Kidney (tissue), 14 donors: ENCODE measurements around the gene GIPC1. TPM values are rescaled to one million over a fixed set of nuclear protein-coding genes. Genes with fewer than 3 reads are reported as not detected.
"Not testable (repeated sequence)": the region's sequence is repeated elsewhere in the genome, so short reads cannot be mapped to it uniquely, and the experiment has no call there.

Experiments
- DNase-seq, 5 donors: peaks; one replicate each; pipeline ENCODE4 v3.0.0-alpha.2; 2013 to 2020
- FAIRE-seq: peaks from 2 replicates; lab custom pipeline; 2012; peaks lifted over from hg19 to GRCh38; lab: Jason Lieb, UNC
- H3K27ac ChIP-seq, 2 donors: one replicate each; pipeline ENCODE4 v1.7.0; 2013; ENCODE audit warnings: low read depth in 2 of 2, low read length in 2 of 2, inconsistent platforms in 1 of 2
- H3K27me3 ChIP-seq: one replicate; pipeline ENCODE4 v1.7.1; 2013; ENCODE audit warnings: low read length, inconsistent platforms; ENCODE audit not compliant: control insufficient read depth, insufficient read depth
- H3K36me3 ChIP-seq, 3 donors: one replicate each; pipeline versions ENCODE4 v1.7.0 to v1.7.1; 2013; ENCODE audit warnings: low read length in 3 of 3, control low read depth in 1 of 3, inconsistent platforms in 1 of 3; ENCODE audit not compliant: insufficient read depth in 3 of 3, control insufficient read depth in 2 of 3
- H3K4me1 ChIP-seq, 3 donors: one replicate each; pipeline versions ENCODE4 v1.7.0 to v1.7.1; 2013; ENCODE audit warnings: low read length in 3 of 3, inconsistent platforms in 1 of 3, low read depth in 1 of 3; ENCODE audit not compliant: control insufficient read depth in 2 of 3, insufficient read depth in 2 of 3
- H3K4me3 ChIP-seq, 3 donors: one replicate each; pipeline versions ENCODE4 v1.7.0 to v1.8.1; 2013; ENCODE audit warnings: low read length in 3 of 3, control low read depth in 1 of 3, inconsistent platforms in 1 of 3
- H3K9ac ChIP-seq, 3 donors: one replicate each; pipeline versions ENCODE4 v1.7.0 to v1.7.1; 2013; ENCODE audit warnings: low read length in 3 of 3, control low read depth in 1 of 3, inconsistent platforms in 1 of 3
- H3K9me3 ChIP-seq, 3 donors: one replicate each; pipeline versions ENCODE4 v1.7.0 to v1.7.1; 2013; ENCODE audit warnings: low read length in 3 of 3, control low read depth in 1 of 3, inconsistent platforms in 1 of 3; ENCODE audit not compliant: control insufficient read depth in 2 of 3, insufficient read depth in 1 of 3
- intact Hi-C: fragments of 100-400 bp; cut with DNase I; formaldehyde crosslinking; loops from one replicate; pipeline ENCODE4 v1.11.1; 2022
- polyA plus RNA-seq: library from polyadenylated mRNA; stranded (reverse); fragments of 350-450 nt; fragmentation: Illumina TruSeq; extraction: RNeasy Lipid Tissue Mini Kit (QIAGEN cat#74804); gene quantifications from one replicate; pipeline ENCODE4 v1.2.3, GENCODE V29; 2014; ENCODE audit warnings: low read depth, low replicate concordance; ENCODE audit not compliant: insufficient read depth
- total RNA-seq: library from RNA; stranded (reverse); fragmentation: NEBNext Ultra II Directional; extraction: Animal tissue kit (Norgen Biotek cat#: 25700); gene quantifications from one replicate; pipeline ENCODE4 v1.2.1, GENCODE V29; 2021
- TF ChIP-seq, protein P1 (sequence below): IDR thresholded peaks from 3 replicates; pipeline ENCODE4 v1.5.1; 2012; ENCODE audit warnings: mild to moderate bottlenecking, moderate library complexity, borderline replicate concordance; ENCODE audit not compliant: insufficient read depth; ENCODE audit errors: extremely low read depth
- donor health status: control.
- donor health status: control.
- donor health status: control.
- donor health status: control.
- donor health status: control.
- donor health status: DM: yes; HTN: yes; CAD: no.
- donor health status: Normal renal cell carcinoma (clear cell type).

GIPC1 gene
- total and polyA plus RNA-seq, 2 donors from 2014 or later: 94.6 to 137 TPM

DNA sequence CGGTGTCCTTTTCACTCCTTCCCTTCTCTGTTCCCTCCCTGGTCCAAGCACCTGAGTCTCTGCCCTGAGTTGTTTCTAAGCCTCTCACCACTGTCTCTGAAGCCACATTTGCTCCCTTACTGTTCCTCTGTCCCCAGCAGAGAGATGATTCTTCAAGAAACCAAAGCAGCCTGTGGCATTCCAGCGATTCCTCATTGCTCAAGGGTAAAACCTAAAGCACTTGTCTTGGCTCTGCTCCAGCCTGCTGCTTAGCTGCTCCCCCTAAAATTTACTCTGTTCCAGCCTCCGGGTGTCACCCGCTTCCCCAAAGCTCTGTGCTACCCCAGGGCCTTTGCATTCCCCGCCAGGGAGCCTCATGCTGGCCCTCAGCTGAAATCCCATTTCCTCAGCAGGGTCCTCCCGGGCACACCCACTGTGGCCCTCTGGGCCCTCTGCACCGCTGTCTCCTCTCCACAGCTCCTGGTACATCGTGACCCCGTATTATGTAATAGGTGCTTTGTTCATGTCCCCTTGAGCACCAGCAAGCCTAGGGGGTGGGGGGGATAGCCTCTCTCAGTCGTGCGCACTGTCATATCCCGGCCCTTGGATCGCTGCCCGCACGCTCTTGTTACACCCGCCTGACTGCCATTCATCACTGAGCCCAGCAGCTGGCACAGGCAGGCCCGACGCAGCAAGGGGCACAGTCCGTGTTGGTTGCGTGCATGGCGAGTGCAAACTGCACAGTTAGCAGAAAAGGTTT lies 49.2 kb upstream of the GIPC1 start:
- peak in 2 of 5 donors; percentile 69 to 85 for DNase-seq
- FAIRE-seq: no peak
- intact Hi-C loops: no loop called here
- Histone ChIP-seq H3K9me3 (no peaks in the 10 kb centered on the region), H3K27ac (peak overlapping the region; percentile 27 to 74), H3K4me3 (no peak overlapping the region), H3K36me3 (no peaks in the 10 kb centered on the region), H3K4me1 (peaks cover 0 to 16% (median 11%) of the 10 kb centered on the region in 3 donors), H3K9ac (peak overlapping the region in 1 of 3 donors; percentile 4), H3K27me3 (no peaks in the 10 kb centered on the region)
- TF ChIP-seq, protein P1, sequence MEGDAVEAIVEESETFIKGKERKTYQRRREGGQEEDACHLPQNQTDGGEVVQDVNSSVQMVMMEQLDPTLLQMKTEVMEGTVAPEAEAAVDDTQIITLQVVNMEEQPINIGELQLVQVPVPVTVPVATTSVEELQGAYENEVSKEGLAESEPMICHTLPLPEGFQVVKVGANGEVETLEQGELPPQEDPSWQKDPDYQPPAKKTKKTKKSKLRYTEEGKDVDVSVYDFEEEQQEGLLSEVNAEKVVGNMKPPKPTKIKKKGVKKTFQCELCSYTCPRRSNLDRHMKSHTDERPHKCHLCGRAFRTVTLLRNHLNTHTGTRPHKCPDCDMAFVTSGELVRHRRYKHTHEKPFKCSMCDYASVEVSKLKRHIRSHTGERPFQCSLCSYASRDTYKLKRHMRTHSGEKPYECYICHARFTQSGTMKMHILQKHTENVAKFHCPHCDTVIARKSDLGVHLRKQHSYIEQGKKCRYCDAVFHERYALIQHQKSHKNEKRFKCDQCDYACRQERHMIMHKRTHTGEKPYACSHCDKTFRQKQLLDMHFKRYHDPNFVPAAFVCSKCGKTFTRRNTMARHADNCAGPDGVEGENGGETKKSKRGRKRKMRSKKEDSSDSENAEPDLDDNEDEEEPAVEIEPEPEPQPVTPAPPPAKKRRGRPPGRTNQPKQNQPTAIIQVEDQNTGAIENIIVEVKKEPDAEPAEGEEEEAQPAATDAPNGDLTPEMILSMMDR: no peak

- Histone ChIP-seq H3K27me3 (no peaks in the 10 kb centered on the region), H3K36me3 (peaks cover 0 to 2% (median 0%) of the 10 kb centered on the region in 3 donors), H3K4me1 (peaks cover 0 to 15% (median 11%) of the 10 kb centered on the region in 3 donors), H3K4me3 (no peak overlapping the region), H3K9me3 (no peaks in the 10 kb centered on the region), H3K9ac (no peak overlapping the region), H3K27ac (no peak overlapping the region)
- intact Hi-C loops: no loop called here
- FAIRE-seq: no peak
- TF ChIP-seq, protein P1: no peak
- no peak for DNase-seq
Observed at GRCh38 chr19:14544047-14544446, 48.1 kb upstream of the GIPC1 start.

- Histone ChIP-seq H3K4me3 (no peak overlapping the region), H3K27ac (no peak overlapping the region)
- intact Hi-C loops: no loop called here
Observed at GRCh38 chr19:14542711-14543328, 46.9 kb upstream of the GIPC1 start.

GRCh38 chr19:14541979-14542378 lies 46.1 kb upstream of the GIPC1 start:
- H3K4me3 ChIP-seq, intact Hi-C loops, H3K27ac ChIP-seq, FAIRE-seq, H3K9me3 ChIP-seq, H3K27me3 ChIP-seq, H3K36me3 ChIP-seq, H3K9ac ChIP-seq, DNase-seq: not testable (repeated sequence)
- H3K4me1 ChIP-seq: peaks cover 0 to 19% (median 11%) of the 10 kb centered on the region in 3 donors

More at GRCh38 chr19:14542711-14543328, 46.9 kb upstream of the GIPC1 start:
- no peak for FAIRE-seq
- peaks cover 0 to 2% (median 0%) of the 10 kb centered on the region in 3 donors for H3K36me3 ChIP-seq
- peaks cover 0 to 17% (median 11%) of the 10 kb centered on the region in 3 donors for H3K4me1 ChIP-seq
- no peaks in the 10 kb centered on the region for H3K27me3 ChIP-seq
- no peaks in the 10 kb centered on the region for H3K9me3 ChIP-seq
- no peak overlapping the region for H3K9ac ChIP-seq
- DNase-seq: no peak
- TF ChIP-seq, protein P1: no peak
